DMS 273 treated with DMSO at 0.1 percent for 48 hours (cell line): ENCODE data around the gene GPRIN2.

ENCODE experiments used
- DNase-seq: peaks from one replicate; lab custom pipeline; 2025; lab: John Stamatoyannopoulos, UW

GPRIN2 gene

DNA sequence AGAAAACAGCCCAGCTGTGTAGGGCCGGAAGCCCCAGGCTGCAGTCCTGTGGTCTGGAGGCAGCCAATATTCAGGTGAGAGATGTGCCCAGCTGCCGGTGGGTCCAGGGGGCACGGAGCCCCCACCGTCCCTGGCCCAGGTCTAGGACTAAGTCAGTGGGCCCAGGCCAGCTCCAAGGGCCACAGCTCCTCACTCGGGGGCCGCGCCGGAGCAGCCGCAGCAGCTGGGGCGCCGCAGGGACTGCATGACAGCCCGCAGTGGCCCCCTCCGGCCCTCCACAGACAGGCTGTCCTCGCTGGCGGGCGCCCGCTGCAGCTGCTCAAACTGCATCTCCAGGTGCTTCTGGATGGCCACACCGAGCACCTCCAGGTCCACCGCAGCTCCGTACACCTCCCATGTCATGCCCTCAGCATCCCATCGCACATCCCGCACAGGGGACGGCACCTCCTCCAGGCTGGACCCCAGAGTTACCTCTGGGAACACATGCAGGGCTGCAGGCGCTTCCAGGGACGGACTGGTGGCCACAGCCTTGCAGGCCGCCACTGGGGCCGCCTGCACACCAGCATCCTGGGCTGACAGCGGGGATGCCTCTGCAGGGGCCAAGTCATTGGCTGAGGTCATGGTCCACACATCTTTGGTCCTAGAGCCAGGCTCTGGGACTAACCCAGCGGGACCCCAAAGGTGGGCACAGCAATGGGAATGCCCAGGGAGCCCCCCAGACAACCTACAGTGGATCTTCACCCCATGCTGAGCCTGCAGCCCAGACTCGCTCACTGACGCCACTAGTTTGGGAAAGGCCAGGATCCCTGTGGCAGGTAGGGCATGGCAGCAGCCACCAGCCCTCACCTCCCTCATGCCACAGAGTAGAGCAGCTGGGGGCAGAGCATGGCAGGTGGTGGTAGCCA is 7.0 kb downstream of the GPRIN2 start:
- no peak for DNase-seq

GRCh38 chr10:46548498-46549090 is 7.9 kb downstream of the GPRIN2 start:
- no peak for DNase-seq

GRCh38 chr10:46547541-46548497 is 8.6 kb downstream of the GPRIN2 start:
- DNase-seq: no peak

DNA sequence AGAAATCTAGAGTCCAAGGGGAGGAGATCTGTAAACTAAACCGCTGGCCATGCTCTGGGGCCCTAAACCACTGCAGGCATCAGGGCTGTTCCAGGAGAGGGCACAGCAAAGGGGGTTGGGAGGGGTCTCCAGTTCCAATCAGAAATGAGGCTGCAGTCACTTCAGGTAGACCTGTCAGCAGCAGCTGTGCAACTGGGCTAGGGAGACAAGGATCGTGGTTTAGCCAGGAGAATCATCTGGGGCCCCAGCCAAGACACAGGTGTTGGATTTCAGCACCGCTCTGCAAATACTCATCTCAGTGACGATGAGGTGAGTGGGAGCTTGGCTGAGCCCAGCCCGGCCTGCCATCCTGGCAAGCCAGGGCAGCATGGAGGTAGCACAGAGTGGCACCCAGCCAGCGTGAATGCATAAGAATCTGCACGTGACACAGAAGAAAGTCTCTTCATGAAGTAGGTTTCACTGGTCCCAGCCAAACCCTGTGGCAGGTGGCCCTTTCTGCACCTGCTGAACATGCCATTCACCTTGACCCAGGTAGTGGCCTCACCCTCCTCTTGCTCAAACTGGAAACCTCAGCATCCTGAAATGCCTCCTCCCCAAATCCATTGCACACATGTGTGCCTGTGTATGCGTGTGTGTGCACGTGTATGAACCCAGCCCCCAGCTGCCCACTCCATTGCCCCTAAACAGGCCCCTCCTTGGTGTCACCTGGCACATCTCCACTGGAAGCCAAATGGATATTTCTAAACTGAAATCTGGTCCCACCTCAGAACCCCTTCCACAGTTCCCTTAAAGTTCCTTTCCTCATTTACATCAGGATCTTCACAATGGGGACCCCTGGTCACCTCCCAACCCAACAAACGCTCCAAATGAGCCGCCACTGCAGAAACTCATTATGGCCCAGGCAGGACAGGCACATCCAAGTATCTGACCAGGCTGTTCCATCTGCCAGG is 9.6 kb downstream of the GPRIN2 start:
- DNase-seq: no peak

- no peak for DNase-seq
Observed at GRCh38 chr10:46545861-46546590, 10.4 kb downstream of the GPRIN2 start.

DNA sequence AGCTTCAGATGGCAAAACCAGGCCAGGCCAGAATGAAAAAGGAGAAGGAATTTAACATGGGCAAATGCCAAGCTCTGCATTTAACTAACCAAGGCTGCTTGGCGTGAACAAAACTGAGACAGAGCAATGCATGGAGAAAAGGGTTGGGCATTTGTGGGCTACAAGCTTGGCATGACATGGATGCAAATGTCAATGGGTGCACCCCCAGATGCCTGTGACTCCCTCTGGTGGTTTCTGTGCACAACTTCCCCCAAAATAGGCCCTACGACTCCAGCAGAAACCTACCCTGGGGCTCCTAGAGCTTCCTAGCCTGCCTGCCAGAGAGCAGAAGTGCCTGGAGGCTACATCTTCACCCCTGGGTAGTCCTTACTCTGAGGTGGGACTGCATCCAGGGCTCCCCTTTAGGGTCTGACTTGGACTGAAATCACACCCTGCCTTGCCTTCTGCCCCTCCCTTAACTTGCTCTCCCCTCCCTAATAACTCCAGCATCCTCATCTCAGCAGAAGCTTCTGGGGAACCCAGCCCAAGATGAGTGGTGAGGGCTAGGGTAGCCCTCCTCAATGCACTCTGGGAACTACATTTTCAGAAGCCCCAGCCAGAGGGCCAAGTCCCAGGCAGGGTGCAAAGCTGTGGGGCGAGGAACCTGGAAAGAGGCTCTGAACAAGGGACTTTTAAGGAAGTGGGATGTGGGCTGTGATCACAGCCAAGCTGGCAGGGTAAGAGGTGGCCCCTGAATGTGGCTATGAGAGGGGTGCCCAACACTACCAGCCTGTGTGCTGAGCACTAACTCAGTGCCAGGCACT is 11.3 kb downstream of the GPRIN2 start:
- no peak for DNase-seq

DNA sequence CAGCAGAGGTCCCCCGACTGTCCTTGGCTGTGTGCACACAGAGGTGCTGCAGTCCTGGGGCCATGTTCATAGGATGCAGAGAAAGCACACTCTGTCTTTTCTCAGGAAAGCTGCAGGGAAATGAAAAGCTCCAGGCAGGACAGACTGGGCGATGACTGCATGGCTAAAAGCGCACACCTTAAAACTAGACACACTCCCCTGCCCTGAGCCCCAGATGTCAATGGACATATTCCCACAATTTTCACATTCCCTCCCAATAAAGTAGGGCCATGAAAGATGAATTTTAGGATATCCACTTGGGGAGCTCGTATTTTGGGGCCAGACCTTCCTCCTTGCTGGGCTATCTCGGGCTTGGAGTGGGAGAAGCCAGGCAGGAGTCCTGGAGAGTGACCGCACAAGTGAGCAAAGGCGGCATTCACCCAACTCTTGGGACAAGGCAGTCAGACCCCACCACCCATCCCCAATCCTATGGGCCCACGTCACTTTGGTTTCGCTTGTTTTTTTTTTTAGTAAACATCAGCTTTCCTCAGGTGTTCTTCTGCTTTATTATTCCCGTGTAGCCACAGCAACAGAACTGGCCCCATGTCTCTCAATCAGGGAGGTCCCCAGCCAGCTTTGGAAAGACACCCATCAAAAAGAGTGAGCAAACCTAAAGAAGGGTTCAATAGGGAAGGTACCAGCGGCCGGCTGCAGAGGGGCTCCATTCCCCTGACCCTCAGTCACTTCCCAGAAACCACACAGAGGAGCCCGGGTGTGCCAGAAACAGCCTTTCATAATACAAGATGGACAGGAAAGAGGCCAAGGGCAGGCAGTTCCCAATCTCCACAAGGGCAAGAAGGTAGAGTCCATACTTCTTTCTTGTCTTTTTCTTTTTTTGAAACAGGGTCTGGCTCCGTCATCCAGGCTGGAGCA is 12.7 kb downstream of the GPRIN2 start:
- DNase-seq: no peak

DNA sequence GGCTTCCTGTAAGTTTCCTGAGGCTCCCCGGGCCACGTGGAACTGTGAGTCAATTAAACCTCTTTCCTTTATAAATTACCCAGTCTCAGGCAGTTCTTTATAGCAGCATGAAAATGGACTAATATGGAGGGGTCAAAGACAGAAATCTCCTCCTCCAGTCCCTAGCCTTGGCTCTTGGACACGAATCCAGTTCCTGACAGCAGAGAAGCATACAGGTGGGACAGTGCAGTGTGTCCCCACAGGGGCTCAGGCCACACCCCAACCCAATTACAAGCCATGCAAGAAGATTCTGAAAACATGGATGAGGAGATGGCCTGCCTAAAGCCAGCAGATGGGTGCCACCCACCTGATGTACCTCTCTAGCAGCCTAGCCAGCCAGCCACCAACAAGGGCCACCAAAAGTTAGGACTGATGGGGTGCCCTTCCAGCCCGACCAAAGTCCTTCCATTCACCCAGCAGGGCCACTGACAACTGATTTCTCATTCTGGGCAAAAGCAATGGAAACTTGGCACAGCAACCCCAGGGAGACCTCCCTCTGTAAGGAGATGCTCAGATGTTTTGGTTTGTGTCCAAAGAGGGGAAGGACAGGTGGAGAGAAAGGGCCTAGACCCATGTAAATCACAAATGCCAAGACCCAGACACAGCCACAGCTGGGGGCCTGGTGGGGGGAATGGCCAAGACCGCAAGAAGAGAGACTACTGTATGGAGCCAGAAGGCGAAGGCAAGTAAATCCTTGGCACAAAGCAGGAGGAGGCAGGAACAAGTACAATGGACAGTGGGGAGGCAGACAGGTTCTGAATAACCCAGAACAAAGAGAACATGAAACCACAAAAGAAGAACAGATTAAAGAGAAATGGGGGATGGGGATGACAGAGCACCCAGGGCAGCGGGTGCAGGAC is 13.6 kb downstream of the GPRIN2 start:
- DNase-seq: no peak

- DNase-seq: no peak
Observed at GRCh38 chr10:46541735-46542566, 14.5 kb downstream of the GPRIN2 start.

GRCh38 chr10:46541017-46541661 is 15.3 kb downstream of the GPRIN2 start:
- no peak for DNase-seq

- no peak for DNase-seq
Observed at GRCh38 chr10:46540412-46541016, 15.9 kb downstream of the GPRIN2 start.

GRCh38 chr10:46539596-46540411 is 16.7 kb downstream of the GPRIN2 start:
- no peak for DNase-seq

GRCh38 chr10:46538717-46539426 is 17.6 kb downstream of the GPRIN2 start:
- no peak for DNase-seq

GRCh38 chr10:46538155-46538554 is 18.3 kb downstream of the GPRIN2 start:
- no peak for DNase-seq
